SH-SY5Y (cell line): Measurements from ENCODE around the gene SEPTIN7.

Source experiments
- GATA2 ChIP-seq: IDR thresholded peaks from 2 replicates; pipeline ENCODE4 v1.6.1; 2011; ENCODE audit warnings: mild to moderate bottlenecking, low read depth, low read length
- GATA3 ChIP-seq: IDR thresholded peaks from 2 replicates; pipeline ENCODE4 v1.6.1; 2011; ENCODE audit warnings: low read depth, mild to moderate bottlenecking, low read length, moderate library complexity

DNA sequence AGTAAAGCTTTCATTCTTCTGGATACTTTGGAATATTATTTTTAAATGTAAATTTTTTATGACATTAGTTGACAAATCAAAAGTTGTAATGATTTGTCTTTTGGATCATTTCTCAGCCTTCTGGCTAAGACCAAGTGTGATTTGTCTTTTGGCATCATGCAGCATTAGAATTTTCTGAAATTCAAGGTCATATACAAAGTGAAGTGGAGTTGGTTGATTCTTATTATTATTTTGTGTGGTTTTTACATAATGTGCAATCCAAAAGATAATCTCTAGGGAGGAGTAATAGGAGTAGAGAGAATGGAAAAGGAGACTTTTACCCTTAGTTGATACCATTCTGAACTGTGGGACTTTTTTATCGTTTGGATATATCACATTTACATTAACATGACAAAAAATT, 24.2 kb upstream of the SEPTIN7 start:
- TF ChIP-seq GATA2 (no peak), GATA3 (no peak)
